Measurements from ENCODE around the gene KLK3. TPM values are rescaled to one million over a fixed set of nuclear protein-coding genes. Genes with fewer than 3 reads are reported as not detected.

The KLK3 gene
- total RNA-seq, 1 donor from 2014 or later = not detected

GRCh38 chr19:50859849-50860248 is 5.1 kb downstream of the KLK3 start:
- intact Hi-C loops (cut with DNase I) = no loop called here
- TF ChIP-seq POLR2AphosphoS5 (IDR thresholded peaks at IDR 0.05; ENCODE audit: insufficient read depth in 1 of 2, low read depth in 1 of 2) = no peak
- TF ChIP-seq POLR2A (IDR thresholded peaks at IDR 0.05) = no peak
- no peak for TF ChIP-seq CTCF (IDR thresholded peaks at IDR 0.05)
- Histone ChIP-seq H3K4me3 (no peak overlapping the region), H3K9me3 (no peaks in the 10 kb centered on the region), H3K27ac (no peak overlapping the region), H3K36me3 (no peaks in the 10 kb centered on the region), H3K4me1 (no peaks in the 10 kb centered on the region), H3K27me3 (no peaks in the 10 kb centered on the region)
- no peak for DNase-seq (ENCODE audit: extremely low spot score in 2 of 2)

- Histone ChIP-seq H3K27ac (no peak overlapping the region), H3K4me3 (no peak overlapping the region), H3K4me1 (no peaks in the 10 kb centered on the region), H3K36me3 (no peaks in the 10 kb centered on the region), H3K27me3 (no peaks in the 10 kb centered on the region), H3K9me3 (no peaks in the 10 kb centered on the region)
- no peak for DNase-seq (ENCODE audit: extremely low spot score in 2 of 2)
- intact Hi-C loops (cut with DNase I) = no loop called here
- TF ChIP-seq POLR2AphosphoS5 (IDR thresholded peaks at IDR 0.05; ENCODE audit: insufficient read depth in 1 of 2, low read depth in 1 of 2) = no peak
- no peak for TF ChIP-seq POLR2A (IDR thresholded peaks at IDR 0.05)
- TF ChIP-seq CTCF (IDR thresholded peaks at IDR 0.05) = no peak
Observed at GRCh38 chr19:50861010-50861409, 6.3 kb downstream of the KLK3 start.

GRCh38 chr19:50861496-50862286 is 7.0 kb downstream of the KLK3 start:
- no peaks in the 10 kb centered on the region for H3K4me1 ChIP-seq
- H3K4me3 ChIP-seq = no peak overlapping the region
- intact Hi-C loops (cut with DNase I) = no loop called here
- TF ChIP-seq POLR2AphosphoS5 (IDR thresholded peaks at IDR 0.05; ENCODE audit: insufficient read depth in 1 of 2, low read depth in 1 of 2) (no peak), POLR2A (IDR thresholded peaks at IDR 0.05) (no peak), CTCF (IDR thresholded peaks at IDR 0.05) (no peak)
- H3K36me3 ChIP-seq = no peaks in the 10 kb centered on the region
- DNase-seq (ENCODE audit: extremely low spot score in 2 of 2) = no peak
- no peaks in the 10 kb centered on the region for H3K27me3 ChIP-seq
- no peak overlapping the region for H3K27ac ChIP-seq
- H3K9me3 ChIP-seq = no peaks in the 10 kb centered on the region

- Histone ChIP-seq H3K36me3 (no peaks in the 10 kb centered on the region), H3K4me1 (no peaks in the 10 kb centered on the region), H3K27me3 (no peaks in the 10 kb centered on the region), H3K9me3 (no peaks in the 10 kb centered on the region), H3K4me3 (no peak overlapping the region), H3K27ac (no peak overlapping the region)
- intact Hi-C loops (cut with DNase I) = no loop called here
- TF ChIP-seq CTCF (IDR thresholded peaks at IDR 0.05) (no peak), POLR2AphosphoS5 (IDR thresholded peaks at IDR 0.05; ENCODE audit: insufficient read depth in 1 of 2, low read depth in 1 of 2) (no peak), POLR2A (IDR thresholded peaks at IDR 0.05) (no peak)
- no peak for DNase-seq (ENCODE audit: extremely low spot score in 2 of 2)
Observed at GRCh38 chr19:50869479-50869878, 14.8 kb downstream of the KLK3 start.

- Histone ChIP-seq H3K36me3 (no peaks in the 10 kb centered on the region), H3K27ac (no peak overlapping the region), H3K4me3 (no peak overlapping the region), H3K4me1 (no peaks in the 10 kb centered on the region), H3K9me3 (no peaks in the 10 kb centered on the region), H3K27me3 (no peaks in the 10 kb centered on the region)
- intact Hi-C loops (cut with DNase I) = no loop called here
- DNase-seq (ENCODE audit: extremely low spot score in 2 of 2) = no peak
- TF ChIP-seq POLR2AphosphoS5 (IDR thresholded peaks at IDR 0.05; ENCODE audit: insufficient read depth in 1 of 2, low read depth in 1 of 2) (no peak), POLR2A (IDR thresholded peaks at IDR 0.05) (no peak), CTCF (IDR thresholded peaks at IDR 0.05) (no peak)
Observed at GRCh38 chr19:50870417-50871089, 15.8 kb downstream of the KLK3 start.

Data from vagina (tissue), 2 donors.